Measurements from ENCODE around the gene ZBTB18.

Gene ZBTB18

GRCh38 chr1:244019982-244020485 is 31.0 kb upstream of the ZBTB18 start:
- no peak overlapping the region for H2BK5ac ChIP-seq (ENCODE audit: low read depth, low read length, poor library complexity)
- H3K27me3 ChIP-seq (ENCODE audit: insufficient read depth, low read length): no peaks in the 10 kb centered on the region
- H3K4ac ChIP-seq (ENCODE audit: low read depth, low read length): no peak overlapping the region
- H3K79me2 ChIP-seq (ENCODE audit: control insufficient read depth, insufficient read depth, low read length, poor library complexity): no peaks in the 10 kb centered on the region
- H3K18ac ChIP-seq (ENCODE audit: low read length): no peak overlapping the region
- H4K8ac ChIP-seq (ENCODE audit: low read depth, low read length): no peak overlapping the region
- WGBS (ENCODE audit: extremely low coverage, insufficient coverage, insufficient read length): no CpG with 5 or more reads among the region's 4 CpGs
- no peak overlapping the region for H3K4me3 ChIP-seq (ENCODE audit: low read depth, low read length)
- H3K9ac ChIP-seq (ENCODE audit: low read length): no peak overlapping the region
- no peak overlapping the region for H2AK5ac ChIP-seq (ENCODE audit: low read length)
- peaks cover 6% of the 10 kb centered on the region for H3K79me1 ChIP-seq (ENCODE audit: low read length)
- H2BK12ac ChIP-seq (ENCODE audit: low read length): no peak overlapping the region
- no peak overlapping the region for H2AFZ ChIP-seq (ENCODE audit: insufficient read depth, low read length, poor library complexity)
- peaks cover 2 to 7% of the 10 kb centered on the region in 2 experiments for H3K4me1 ChIP-seq (ENCODE audit: control insufficient read depth in 1 of 2, insufficient read depth in 2 of 2, low read length in 2 of 2)
- no peak overlapping the region for H3K23ac ChIP-seq (ENCODE audit: low read length)
- H3K9me3 ChIP-seq (ENCODE audit: insufficient read depth, low read depth, low read length): no peaks in the 10 kb centered on the region
- no peak overlapping the region for H4K91ac ChIP-seq (ENCODE audit: low read depth, low read length)
- H3K4me2 ChIP-seq (ENCODE audit: low read length): no peak overlapping the region
- no peak overlapping the region for H3K27ac ChIP-seq (ENCODE audit: low read depth, low read length)
- H4K12ac ChIP-seq (ENCODE audit: low read depth, low read length): no peak overlapping the region
- no peaks in the 10 kb centered on the region for H3K36me3 ChIP-seq (ENCODE audit: control insufficient read depth in 1 of 2, insufficient read depth in 2 of 2, low read length in 2 of 2)
- no peak overlapping the region for H2BK120ac ChIP-seq (ENCODE audit: insufficient read depth, low read length, poor library complexity)
- DNase-seq: peak in 1 of 2 donors; percentile 9
- H3K14ac ChIP-seq (ENCODE audit: low read length): no peak overlapping the region

GRCh38 chr1:244021427-244021826 is 29.7 kb upstream of the ZBTB18 start:
- DNase-seq: peak; percentile 57 to 78
- H4K12ac ChIP-seq (ENCODE audit: low read depth, low read length): no peak overlapping the region

GRCh38 chr1:244022311-244022710 is 28.8 kb upstream of the ZBTB18 start:
- H3K36me3 ChIP-seq (ENCODE audit: control insufficient read depth in 1 of 2, insufficient read depth in 2 of 2, low read length in 2 of 2): no peaks in the 10 kb centered on the region
- no peak overlapping the region for H4K91ac ChIP-seq (ENCODE audit: low read depth, low read length)
- H3K4me1 ChIP-seq (ENCODE audit: control insufficient read depth in 1 of 2, insufficient read depth in 2 of 2, low read length in 2 of 2): peaks cover 2 to 7% of the 10 kb centered on the region in 2 experiments
- peak overlapping the region; percentile 14 for H3K27ac ChIP-seq (ENCODE audit: low read depth, low read length)
- H4K12ac ChIP-seq (ENCODE audit: low read depth, low read length): no peak overlapping the region
- no peak overlapping the region for H2AK5ac ChIP-seq (ENCODE audit: low read length)
- H3K4me3 ChIP-seq (ENCODE audit: low read depth, low read length): no peak overlapping the region
- H2BK12ac ChIP-seq (ENCODE audit: low read length): no peak overlapping the region
- no peak overlapping the region for H3K4ac ChIP-seq (ENCODE audit: low read depth, low read length)
- H3K9ac ChIP-seq (ENCODE audit: low read length): no peak overlapping the region
- H3K79me1 ChIP-seq (ENCODE audit: low read length): peaks cover 6% of the 10 kb centered on the region
- peak; percentile 91 to 98 for DNase-seq
- WGBS (ENCODE audit: extremely low coverage, insufficient coverage, insufficient read length): no CpG with 5 or more reads among the region's 2 CpGs
- H2BK120ac ChIP-seq (ENCODE audit: insufficient read depth, low read length, poor library complexity): no peak overlapping the region
- H3K14ac ChIP-seq (ENCODE audit: low read length): no peak overlapping the region
- no peaks in the 10 kb centered on the region for H3K27me3 ChIP-seq (ENCODE audit: insufficient read depth, low read length)
- H3K23ac ChIP-seq (ENCODE audit: low read length): no peak overlapping the region
- H2BK5ac ChIP-seq (ENCODE audit: low read depth, low read length, poor library complexity): no peak overlapping the region
- no peak overlapping the region for H3K4me2 ChIP-seq (ENCODE audit: low read length)
- no peaks in the 10 kb centered on the region for H3K79me2 ChIP-seq (ENCODE audit: control insufficient read depth, insufficient read depth, low read length, poor library complexity)
- no peak overlapping the region for H2AFZ ChIP-seq (ENCODE audit: insufficient read depth, low read length, poor library complexity)
- H4K8ac ChIP-seq (ENCODE audit: low read depth, low read length): no peak overlapping the region
- no peak overlapping the region for H3K18ac ChIP-seq (ENCODE audit: low read length)
- no peaks in the 10 kb centered on the region for H3K9me3 ChIP-seq (ENCODE audit: insufficient read depth, low read depth, low read length)

More at GRCh38 chr1:244021427-244021826, 29.7 kb upstream of the ZBTB18 start:
- no peak overlapping the region for H3K9ac ChIP-seq (ENCODE audit: low read length)
- H3K23ac ChIP-seq (ENCODE audit: low read length): no peak overlapping the region
- H2BK120ac ChIP-seq (ENCODE audit: insufficient read depth, low read length, poor library complexity): no peak overlapping the region
- H2AFZ ChIP-seq (ENCODE audit: insufficient read depth, low read length, poor library complexity): no peak overlapping the region
- peaks cover 6% of the 10 kb centered on the region for H3K79me1 ChIP-seq (ENCODE audit: low read length)
- H3K9me3 ChIP-seq (ENCODE audit: insufficient read depth, low read depth, low read length): no peaks in the 10 kb centered on the region
- no peak overlapping the region for H3K14ac ChIP-seq (ENCODE audit: low read length)
- WGBS (ENCODE audit: extremely low coverage, insufficient coverage, insufficient read length): no CpG with 5 or more reads among the region's 1 CpG
- H3K27ac ChIP-seq (ENCODE audit: low read depth, low read length): no peak overlapping the region
- no peaks in the 10 kb centered on the region for H3K36me3 ChIP-seq (ENCODE audit: control insufficient read depth in 1 of 2, insufficient read depth in 2 of 2, low read length in 2 of 2)
- no peak overlapping the region for H4K91ac ChIP-seq (ENCODE audit: low read depth, low read length)
- no peak overlapping the region for H3K18ac ChIP-seq (ENCODE audit: low read length)
- H2BK5ac ChIP-seq (ENCODE audit: low read depth, low read length, poor library complexity): no peak overlapping the region
- no peaks in the 10 kb centered on the region for H3K79me2 ChIP-seq (ENCODE audit: control insufficient read depth, insufficient read depth, low read length, poor library complexity)
- no peak overlapping the region for H2BK12ac ChIP-seq (ENCODE audit: low read length)
- no peak overlapping the region for H3K4me3 ChIP-seq (ENCODE audit: low read depth, low read length)
- no peak overlapping the region for H3K4ac ChIP-seq (ENCODE audit: low read depth, low read length)
- peaks cover 2 to 7% of the 10 kb centered on the region in 2 experiments for H3K4me1 ChIP-seq (ENCODE audit: control insufficient read depth in 1 of 2, insufficient read depth in 2 of 2, low read length in 2 of 2)
- no peak overlapping the region for H3K4me2 ChIP-seq (ENCODE audit: low read length)
- peak overlapping the region; percentile 56 for H4K8ac ChIP-seq (ENCODE audit: low read depth, low read length)
- no peak overlapping the region for H2AK5ac ChIP-seq (ENCODE audit: low read length)
- no peaks in the 10 kb centered on the region for H3K27me3 ChIP-seq (ENCODE audit: insufficient read depth, low read length)

GRCh38 chr1:244022864-244023440 is 28.1 kb upstream of the ZBTB18 start:
- Histone ChIP-seq H3K4me2 (ENCODE audit: low read length) (no peak overlapping the region), H4K12ac (ENCODE audit: low read depth, low read length) (no peak overlapping the region)
- WGBS (ENCODE audit: extremely low coverage, insufficient coverage, insufficient read length): no CpG with 5 or more reads among the region's 9 CpGs

More at GRCh38 chr1:244022864-244023440, 28.1 kb upstream of the ZBTB18 start:
- no peak overlapping the region for H3K18ac ChIP-seq (ENCODE audit: low read length)
- H3K9me3 ChIP-seq (ENCODE audit: insufficient read depth, low read depth, low read length): peaks cover 2% of the 10 kb centered on the region
- no peak overlapping the region for H3K14ac ChIP-seq (ENCODE audit: low read length)
- H2AK5ac ChIP-seq (ENCODE audit: low read length): no peak overlapping the region
- H4K91ac ChIP-seq (ENCODE audit: low read depth, low read length): no peak overlapping the region
- H4K8ac ChIP-seq (ENCODE audit: low read depth, low read length): no peak overlapping the region
- no peak overlapping the region for H3K9ac ChIP-seq (ENCODE audit: low read length)
- H3K27ac ChIP-seq (ENCODE audit: low read depth, low read length): no peak overlapping the region
- H3K4ac ChIP-seq (ENCODE audit: low read depth, low read length): no peak overlapping the region
- peaks cover 2 to 7% of the 10 kb centered on the region in 2 experiments for H3K4me1 ChIP-seq (ENCODE audit: control insufficient read depth in 1 of 2, insufficient read depth in 2 of 2, low read length in 2 of 2)
- no peaks in the 10 kb centered on the region for H3K27me3 ChIP-seq (ENCODE audit: insufficient read depth, low read length)
- H2AFZ ChIP-seq (ENCODE audit: insufficient read depth, low read length, poor library complexity): no peak overlapping the region
- peaks cover 6% of the 10 kb centered on the region for H3K79me1 ChIP-seq (ENCODE audit: low read length)
- DNase-seq: no peak
- H2BK120ac ChIP-seq (ENCODE audit: insufficient read depth, low read length, poor library complexity): no peak overlapping the region
- H2BK12ac ChIP-seq (ENCODE audit: low read length): peak overlapping the region; percentile 82
- H2BK5ac ChIP-seq (ENCODE audit: low read depth, low read length, poor library complexity): no peak overlapping the region
- no peak overlapping the region for H3K4me3 ChIP-seq (ENCODE audit: low read depth, low read length)
- H3K79me2 ChIP-seq (ENCODE audit: control insufficient read depth, insufficient read depth, low read length, poor library complexity): no peaks in the 10 kb centered on the region
- no peak overlapping the region for H3K23ac ChIP-seq (ENCODE audit: low read length)
- H3K36me3 ChIP-seq (ENCODE audit: control insufficient read depth in 1 of 2, insufficient read depth in 2 of 2, low read length in 2 of 2): no peaks in the 10 kb centered on the region

Data from trophoblast cell (in vitro differentiated cells and primary cell).